ENCODE results near the gene INSR.
"Not testable (repeated sequence)": the region's sequence is repeated elsewhere in the genome, so short reads cannot be mapped to it uniquely, and the experiment has no call there.

The INSR gene

GRCh38 chr19:7257148-7258040, 36.8 kb downstream of the INSR start:
- DNase-seq = no peak

GRCh38 chr19:7255631-7256030, 38.6 kb downstream of the INSR start:
- no peak for DNase-seq

DNA sequence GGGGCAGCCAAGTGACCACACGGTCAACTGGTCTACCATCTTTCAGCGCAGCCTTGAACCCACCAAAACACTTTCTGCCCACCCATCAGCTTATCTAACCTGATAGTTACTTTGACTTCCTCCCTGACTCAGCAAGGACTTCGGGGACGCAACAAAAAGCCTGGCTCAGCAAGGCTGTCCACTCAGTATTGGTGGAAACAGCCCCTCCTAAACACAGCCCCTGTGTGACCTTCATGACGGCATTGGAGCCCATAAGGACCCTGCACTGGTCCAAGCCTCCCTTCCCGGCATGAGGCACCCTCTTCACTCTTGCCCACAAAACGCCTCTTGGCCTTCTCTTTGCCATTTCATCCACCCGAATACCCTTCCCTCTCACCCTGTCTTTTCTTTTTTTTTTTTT, 39.1 kb downstream of the INSR start:
- no peak for DNase-seq

DNA sequence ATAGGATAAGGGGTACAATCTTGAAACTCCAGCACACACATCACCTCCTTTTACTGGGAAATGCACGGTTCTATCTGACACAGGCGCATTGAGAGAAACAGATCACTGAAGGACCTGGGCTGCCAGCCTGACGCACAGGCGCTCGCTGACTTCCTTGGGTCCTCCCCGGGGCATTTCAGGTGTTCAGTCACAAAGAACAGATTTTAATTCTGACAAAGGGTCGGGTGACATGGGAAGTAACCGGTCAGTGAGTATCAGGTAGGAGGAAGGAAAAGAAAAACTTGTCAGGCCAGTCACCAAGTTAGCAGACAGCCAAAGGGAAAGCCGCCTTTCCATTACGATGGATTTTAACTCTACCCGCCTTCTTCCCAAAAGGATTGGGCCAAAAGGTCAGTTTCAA, 39.6 kb downstream of the INSR start:
- DNase-seq = no peak

DNA sequence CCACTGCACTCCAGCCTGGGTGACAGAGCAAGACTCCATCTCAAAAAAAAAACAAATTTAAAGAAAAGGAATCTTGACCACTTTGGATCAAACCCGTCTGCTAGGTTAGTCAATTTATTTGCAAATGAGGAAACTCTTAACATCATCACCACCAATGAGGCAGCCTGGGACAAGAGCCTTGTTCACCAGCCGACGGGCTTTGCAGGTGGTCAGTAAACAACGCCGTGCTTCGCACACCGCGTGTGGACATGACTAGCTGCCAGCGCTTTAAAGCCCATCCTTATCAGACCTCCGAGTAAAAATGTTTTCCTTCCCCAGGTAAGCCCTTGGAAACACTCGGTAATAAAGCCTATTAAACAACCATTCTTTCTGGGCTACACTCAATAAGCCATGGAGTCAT, 41.9 kb downstream of the INSR start:
- no peak for DNase-seq

DNA sequence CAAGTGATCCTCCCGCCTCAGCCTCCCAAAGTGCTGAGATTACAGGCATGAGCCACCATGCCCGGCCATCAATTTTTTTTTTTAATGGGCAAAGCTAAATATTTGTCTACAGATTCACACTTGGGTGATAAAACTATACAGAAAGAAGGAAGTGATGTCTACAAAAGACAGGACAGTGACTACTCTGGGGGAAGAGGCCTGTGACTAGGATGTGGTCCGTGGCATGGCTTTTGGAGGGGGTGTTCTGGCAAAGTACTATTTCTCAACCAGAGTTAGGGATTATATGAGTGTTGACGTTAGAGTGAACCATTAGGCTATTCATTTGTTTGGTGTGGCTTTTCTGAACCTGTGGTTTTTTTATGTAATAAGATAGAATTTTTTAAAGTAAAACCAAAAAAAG, 42.7 kb downstream of the INSR start:
- DNase-seq = no peak

DNA sequence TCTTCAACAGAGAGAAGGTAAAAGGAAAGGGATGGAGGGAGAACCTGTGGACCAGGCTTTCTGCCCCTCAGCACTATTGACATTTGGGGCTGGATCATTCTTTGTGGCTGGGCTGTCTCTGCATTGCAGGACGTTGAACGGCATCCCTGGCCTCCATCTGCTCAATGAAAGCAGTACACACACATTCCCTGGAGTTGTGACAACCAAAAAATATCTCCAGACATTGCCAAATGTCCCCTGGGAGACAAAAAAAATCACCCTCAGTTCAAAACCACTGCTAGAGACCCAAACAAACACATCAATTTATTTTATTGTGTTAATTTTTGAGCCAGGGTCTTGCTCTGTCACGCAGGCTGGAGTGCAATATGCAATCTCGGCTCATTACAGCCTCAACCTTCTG, 43.3 kb downstream of the INSR start:
- no peak for DNase-seq

DNA sequence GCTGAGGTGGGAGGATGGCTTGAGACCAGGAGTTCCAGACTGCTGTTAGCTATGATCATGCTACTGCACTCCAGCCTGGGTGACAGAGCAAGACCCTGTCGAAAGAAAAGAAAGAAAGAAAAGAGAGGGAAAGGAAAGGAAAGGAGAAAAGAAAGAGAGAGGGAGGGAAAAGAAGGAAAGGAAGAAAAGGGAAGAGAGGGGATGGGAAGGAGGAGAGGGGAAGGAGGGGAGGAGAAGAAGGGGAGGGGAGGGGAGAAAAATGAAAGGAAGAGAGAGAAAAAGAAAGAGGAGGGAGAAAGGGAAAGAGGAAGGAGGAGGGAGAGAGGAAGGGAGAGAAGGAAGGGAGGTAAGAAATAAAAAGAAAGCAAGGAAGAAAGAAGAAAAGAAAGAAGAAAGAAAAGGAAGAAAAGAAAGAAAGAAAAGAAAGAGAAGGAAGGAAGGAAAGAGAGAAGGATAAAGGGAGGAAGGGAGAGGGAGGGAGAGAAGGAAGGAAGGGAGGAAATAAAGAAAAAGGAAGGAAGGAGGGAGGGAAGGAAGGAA, 44.1 kb downstream of the INSR start:
- DNase-seq = no peak

DNA sequence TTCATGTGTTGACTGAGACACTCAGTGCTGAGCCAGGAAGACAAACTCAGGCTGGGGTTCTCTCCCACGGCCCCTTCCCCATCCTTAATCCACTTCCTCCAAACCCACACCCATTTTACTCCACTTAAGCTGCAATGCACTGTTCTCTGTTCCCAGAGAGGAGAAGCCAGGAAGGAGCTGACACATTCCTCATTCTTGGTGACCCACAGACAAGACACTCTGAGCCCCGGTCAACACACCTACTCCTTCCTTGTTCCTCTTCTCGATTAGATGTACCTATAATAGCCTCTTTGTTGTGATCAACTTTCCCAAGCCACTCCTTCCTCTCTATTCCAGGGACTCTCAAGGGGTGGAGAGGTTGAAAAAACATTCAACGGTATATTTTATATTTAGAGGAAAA, 47.1 kb downstream of the INSR start:
- DNase-seq = no peak

DNA sequence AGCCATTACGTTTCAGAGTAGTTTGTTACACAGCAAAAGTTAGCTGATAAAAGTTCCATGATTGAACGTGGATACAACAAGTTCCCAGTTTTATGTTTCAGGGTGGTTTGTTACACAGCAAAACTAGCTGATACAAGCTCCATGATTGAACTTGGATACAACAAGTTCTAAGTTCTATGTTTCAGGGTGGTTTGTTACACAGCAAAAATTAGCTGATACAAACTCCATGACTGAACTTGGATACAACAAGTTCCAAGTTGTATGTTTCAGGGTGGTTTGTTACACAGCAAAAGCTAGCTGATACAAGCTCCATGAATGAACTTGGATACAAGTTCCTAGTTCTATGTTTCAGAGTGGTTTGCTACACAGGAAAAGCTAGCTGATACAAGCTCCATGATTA, 47.6 kb downstream of the INSR start:
- no peak for DNase-seq

DNA sequence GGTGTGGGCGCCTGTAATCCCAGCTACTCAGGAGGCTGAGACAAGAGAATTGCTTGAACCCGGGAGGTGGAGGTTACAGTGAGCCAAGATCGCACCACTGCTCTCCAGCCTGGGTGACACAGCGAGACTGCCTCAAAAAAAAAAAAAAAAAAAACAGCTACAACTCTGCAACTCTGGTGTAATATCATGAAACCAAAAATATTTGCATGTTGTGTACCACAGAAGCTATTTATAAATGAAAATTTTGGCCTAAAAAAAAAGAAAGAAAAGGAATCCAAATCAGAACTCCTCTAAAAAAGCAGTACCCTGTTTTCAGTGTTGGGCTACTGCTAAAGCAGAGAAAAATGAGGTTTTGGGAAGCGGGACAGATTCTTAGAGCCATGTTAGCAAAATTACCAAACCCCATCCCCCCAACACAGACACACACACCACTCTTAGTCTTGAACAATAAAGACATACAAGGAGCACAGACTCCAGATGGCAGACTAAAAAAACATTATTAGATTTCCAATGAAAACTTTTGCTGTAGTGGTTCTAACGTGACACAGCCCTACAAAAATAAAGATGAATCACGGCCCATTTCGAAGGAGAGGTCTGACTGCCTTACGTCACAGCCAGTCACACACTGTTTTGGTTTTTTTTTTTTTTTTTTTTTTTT, 51.5 kb downstream of the INSR start:
- no peak for DNase-seq

DNA sequence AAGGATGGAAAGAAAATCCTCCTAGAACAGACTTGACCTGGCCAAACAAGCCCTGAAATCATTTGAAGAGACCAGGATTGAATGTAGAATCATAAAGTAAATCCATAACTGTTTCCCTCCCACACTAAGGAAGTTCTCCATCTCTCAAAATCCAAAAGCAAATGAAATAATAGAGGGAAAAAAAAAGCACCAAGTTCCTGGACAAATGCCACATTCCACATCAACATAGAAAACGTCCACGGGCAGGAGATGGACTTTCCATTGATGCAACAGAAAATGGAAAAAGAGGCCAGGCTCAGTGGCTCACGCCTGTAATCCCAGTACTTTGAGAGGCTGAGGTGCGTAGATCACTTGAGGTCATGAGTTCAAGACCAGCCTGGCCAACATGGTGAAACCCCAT, 56.2 kb downstream of the INSR start:
- no peak for DNase-seq

DNA sequence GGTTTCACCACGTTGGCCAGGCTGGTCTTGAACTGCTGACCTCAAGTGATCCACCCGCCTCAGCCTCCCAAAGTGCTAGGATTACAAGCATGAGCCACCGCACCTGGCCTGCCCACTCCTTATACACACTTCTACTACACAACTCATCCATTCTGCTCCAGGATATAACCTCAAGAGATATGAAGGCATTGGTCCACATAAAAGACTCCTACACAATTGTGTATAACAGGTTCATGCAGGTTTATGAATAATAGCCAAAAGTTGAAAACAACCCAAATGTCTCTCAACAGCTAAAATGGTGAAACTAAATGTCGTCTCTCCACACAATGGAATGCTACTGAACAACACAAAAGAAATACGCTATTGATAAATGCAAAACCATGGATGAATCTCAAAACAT, 58.1 kb downstream of the INSR start:
- DNase-seq = no peak

DNA sequence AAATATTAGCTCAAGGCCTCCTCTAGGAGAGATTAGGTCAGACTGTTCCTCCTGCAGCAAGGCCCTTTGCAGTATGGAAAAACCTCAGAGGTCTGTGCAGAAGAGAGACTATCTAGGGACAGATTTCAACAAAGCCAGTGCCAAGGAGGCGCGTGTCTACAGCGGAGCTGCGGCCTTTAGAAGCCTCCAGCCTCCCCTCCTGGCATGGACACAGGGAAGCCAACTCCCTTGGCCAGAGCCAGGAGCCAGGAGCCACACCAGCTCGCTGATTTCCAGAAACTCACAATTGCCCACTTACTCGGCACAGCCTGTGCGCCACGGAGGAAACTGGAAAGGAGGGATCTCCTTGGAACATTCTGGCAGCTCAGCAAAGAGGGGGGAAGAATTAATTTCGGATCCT, 63.4 kb downstream of the INSR start:
- no peak for DNase-seq

DNA sequence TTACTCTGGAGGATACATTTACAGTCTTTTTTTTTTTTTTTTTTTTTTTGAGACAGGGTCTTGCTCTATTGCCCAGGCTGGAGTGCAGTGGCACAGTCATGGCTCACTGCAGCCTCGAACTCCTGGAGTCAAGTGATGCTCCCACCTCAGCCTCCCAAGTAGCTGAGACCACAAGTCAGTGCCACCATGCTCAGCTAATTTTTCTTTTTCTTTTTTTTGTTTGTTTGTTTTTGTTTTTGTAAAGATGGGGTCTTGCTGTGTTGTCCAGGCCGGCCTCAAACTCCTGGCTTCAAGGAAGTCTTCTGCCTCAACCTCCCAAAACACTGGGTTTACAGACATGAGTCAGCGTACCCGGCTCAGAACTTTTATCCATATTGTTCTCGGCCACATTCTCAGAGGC, 64.5 kb downstream of the INSR start:
- no peak for DNase-seq

DNA sequence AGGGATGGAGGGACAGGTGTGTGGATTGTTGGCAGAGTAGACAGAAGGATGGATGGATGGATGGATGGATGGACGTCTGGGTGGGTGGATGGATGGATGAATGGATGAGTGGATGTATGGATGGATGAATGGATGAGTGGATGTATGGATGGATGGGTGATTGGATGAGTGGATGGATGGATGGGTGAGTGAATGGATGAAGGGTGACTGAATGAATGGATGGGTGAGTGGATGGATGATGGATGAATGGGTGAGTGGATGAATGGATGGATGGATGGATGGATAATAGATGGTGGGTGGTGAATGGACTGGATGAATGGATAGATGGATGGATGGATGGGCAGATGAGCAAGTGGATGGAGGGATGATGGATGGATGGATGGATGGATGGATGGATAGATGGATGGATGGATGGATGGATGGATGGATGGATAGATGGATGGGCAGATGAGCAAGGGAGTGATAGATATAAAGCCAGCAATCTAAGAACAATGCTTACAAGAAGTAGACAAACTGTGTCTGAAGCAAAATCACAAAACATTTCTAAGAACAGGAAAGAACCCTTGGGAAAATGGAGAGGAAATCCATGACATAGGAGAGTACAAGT, 65.2 kb downstream of the INSR start:
- DNase-seq = no peak

- DNase-seq = no peak
These were observed 66.5 kb downstream of the INSR start for GRCh38 chr19:7227735-7228134.

- DNase-seq = not testable (repeated sequence)
These were observed 67.1 kb downstream of the INSR start for GRCh38 chr19:7227149-7227548.

GRCh38 chr19:7226739-7227138, 67.5 kb downstream of the INSR start:
- DNase-seq = no peak

- DNase-seq = no peak
These were observed 68.5 kb downstream of the INSR start for GRCh38 chr19:7225741-7226140.

DNA sequence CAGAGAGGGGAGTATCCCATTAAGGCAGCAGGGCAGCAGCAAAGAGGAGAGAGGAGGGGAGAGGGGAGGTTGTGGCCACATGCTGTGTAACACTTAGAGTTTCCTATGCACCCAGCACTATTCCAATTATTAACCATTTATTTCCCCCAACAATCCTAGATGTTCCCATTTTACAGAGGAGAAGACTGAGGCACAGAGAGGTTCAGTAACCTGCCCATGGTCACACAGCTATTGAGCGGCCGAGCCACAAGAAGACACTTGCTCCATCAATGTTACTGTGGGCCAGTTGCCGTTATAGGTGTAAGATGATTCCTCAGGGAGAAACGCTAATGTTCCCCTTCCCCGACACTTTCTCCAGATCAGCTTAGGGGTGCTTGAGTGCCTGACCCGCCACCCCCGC, 69.2 kb downstream of the INSR start:
- DNase-seq = no peak

- DNase-seq = peak; percentile 79
These were observed 70.0 kb downstream of the INSR start for GRCh38 chr19:7224209-7224686.

DNA sequence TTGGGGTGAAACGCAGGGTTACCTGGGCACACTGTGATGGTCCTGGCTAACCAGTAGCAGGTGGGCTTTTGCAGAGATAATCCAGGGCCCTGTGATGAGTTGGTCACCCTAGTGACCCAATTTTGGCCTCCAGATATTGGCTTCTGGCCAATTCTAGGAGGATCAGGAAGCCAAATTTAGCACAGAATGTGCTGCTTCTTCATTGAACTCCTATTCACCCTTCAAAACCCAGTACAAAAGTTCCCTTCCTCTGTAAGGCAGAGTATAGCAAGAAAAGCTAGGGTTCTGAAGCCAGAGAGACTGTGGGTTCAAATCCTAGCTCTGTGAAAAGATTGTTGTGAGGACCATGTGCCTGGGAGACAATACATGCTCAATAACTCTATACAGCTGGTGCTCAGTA, 70.8 kb downstream of the INSR start:
- no peak for DNase-seq

- DNase-seq = no peak
These were observed 75.2 kb downstream of the INSR start for GRCh38 chr19:7219056-7219455.

All from NCI-H1092 treated with DMSO at 0.1 percent for 48 hours (cell line).